HepG2 (cell line): ENCODE data around the gene ADAMTS12.

Source experiments
- GATAD1 ChIP-seq: IDR thresholded peaks from 2 replicates; pipeline ENCODE4 v1.6.1; 2016; ENCODE audit warnings: missing genetic modification reagents, missing compliant biosample characterization
- JUND ChIP-seq: sonication (generic); formaldehyde crosslinking; IDR thresholded peaks from 2 replicates; pipeline ENCODE4 v1.8.0; 2022; ENCODE audit warnings: mild to moderate bottlenecking, missing genetic modification reagents
- LBX2 ChIP-seq: sonication (generic); formaldehyde crosslinking; IDR thresholded peaks from 2 replicates; pipeline ENCODE4 v1.5.0; 2020; ENCODE audit warnings: missing genetic modification reagents, mild to moderate bottlenecking, borderline replicate concordance
- SIN3A ChIP-seq: IDR thresholded peaks from 2 replicates; pipeline ENCODE4 v1.6.1; 2011; ENCODE audit warnings: low read depth, mild to moderate bottlenecking, control low read depth, low read length, borderline replicate concordance
- ZHX2 ChIP-seq, 2 experiments: sonication (generic) in 1 of 2; formaldehyde crosslinking in 1 of 2; IDR thresholded peaks; 2 replicates each; pipeline versions ENCODE4 v1.6.1 to v1.9.0; 2014 to 2022; ENCODE audit warnings: antibody characterized with exemption in 1 of 2, borderline replicate concordance in 1 of 2, inconsistent platforms in 1 of 2, low read depth in 1 of 2, missing genetic modification reagents in 1 of 2
- TF ChIP-seq, protein P1 (sequence below): sonication (generic); formaldehyde crosslinking; IDR thresholded peaks from 2 replicates; pipeline ENCODE4 v1.5.1; 2020; ENCODE audit warnings: missing genetic modification reagents, mild to moderate bottlenecking, borderline replicate concordance
- TF ChIP-seq, protein P2 (sequence below): sonication (generic); formaldehyde crosslinking; IDR thresholded peaks from 2 replicates; pipeline ENCODE4 v1.5.1; 2020; ENCODE audit warnings: mild to moderate bottlenecking, missing genetic modification reagents

DNA sequence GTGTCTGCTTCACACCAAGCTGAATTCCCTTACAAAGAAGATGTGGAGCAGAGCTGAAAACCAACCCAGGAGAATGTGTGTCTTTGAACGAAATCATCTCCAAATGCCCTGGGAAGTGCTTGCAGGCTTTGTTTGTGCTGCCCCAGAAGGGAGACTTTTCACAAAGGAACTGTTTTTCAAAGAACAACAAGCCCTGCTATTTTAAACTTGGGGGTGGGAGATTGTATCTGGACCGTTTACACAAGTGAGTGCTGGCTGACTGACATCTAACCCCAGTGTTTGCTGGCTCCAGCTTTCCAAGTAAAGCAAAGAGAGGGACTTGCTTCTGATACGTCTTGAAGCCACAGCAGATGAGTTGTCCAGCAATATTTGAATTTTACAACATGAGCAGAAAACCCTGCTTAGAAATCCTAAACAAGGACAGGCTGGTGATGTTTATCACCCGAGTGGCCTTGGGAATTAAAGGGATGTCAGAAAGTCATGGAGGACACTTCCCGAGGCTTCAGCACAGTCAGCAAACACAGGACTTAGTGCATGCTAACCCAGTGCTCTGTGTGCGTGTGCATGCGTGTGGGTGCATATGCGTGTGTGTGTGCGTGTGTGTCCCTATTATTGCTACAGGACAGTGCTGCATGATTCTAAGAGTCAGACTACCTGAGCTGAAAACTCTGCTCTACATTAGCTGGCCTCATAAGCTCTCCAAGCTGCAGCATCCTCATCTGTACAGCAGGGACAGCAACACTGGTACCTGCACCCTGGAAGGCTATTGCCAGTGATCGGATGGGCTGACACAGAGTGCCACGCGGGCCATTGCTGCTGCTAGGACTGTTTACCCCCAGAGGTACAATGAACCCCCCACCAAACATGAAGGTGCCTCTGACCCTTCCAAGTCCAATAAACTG lies 1.4 kb downstream of the ADAMTS12 start:
- TF ChIP-seq LBX2 (CRISPR knock-in tag): no peak
- TF ChIP-seq, protein P1, sequence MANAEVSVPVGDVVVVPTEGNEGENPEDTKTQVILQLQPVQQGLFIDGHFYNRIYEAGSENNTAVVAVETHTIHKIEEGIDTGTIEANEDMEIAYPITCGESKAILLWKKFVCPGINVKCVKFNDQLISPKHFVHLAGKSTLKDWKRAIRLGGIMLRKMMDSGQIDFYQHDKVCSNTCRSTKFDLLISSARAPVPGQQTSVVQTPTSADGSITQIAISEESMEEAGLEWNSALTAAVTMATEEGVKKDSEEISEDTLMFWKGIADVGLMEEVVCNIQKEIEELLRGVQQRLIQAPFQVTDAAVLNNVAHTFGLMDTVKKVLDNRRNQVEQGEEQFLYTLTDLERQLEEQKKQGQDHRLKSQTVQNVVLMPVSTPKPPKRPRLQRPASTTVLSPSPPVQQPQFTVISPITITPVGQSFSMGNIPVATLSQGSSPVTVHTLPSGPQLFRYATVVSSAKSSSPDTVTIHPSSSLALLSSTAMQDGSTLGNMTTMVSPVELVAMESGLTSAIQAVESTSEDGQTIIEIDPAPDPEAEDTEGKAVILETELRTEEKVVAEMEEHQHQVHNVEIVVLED (CRISPR knock-in tag): no peak
- TF ChIP-seq, protein P2, sequence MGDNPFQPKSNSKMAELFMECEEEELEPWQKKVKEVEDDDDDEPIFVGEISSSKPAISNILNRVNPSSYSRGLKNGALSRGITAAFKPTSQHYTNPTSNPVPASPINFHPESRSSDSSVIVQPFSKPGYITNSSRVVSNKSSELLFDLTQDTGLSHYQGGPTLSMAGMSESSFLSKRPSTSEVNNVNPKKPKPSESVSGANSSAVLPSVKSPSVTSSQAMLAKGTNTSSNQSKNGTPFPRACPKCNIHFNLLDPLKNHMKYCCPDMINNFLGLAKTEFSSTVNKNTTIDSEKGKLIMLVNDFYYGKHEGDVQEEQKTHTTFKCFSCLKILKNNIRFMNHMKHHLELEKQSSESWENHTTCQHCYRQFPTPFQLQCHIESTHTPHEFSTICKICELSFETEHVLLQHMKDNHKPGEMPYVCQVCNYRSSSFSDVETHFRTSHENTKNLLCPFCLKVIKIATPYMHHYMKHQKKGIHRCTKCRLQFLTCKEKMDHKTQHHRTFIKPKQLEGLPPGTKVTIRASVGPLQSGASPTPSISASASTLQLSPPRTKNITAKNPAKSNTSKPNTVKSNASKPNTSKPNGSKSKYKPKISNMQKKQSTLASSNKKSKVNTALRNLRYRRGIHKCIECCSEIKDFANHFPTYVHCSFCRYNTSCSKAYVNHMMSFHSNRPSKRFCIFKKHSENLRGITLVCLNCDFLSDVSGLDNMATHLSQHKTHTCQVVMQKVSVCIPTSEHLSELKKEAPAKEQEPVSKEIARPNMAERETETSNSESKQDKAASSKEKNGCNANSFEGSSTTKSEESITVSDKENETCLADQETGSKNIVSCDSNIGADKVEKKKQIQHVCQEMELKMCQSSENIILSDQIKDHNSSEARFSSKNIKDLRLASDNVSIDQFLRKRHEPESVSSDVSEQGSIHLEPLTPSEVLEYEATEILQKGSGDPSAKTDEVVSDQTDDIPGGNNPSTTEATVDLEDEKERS (CRISPR knock-in tag): no peak
- no peak for TF ChIP-seq ZHX2 (IDR thresholded peaks at IDR 0.05; ENCODE audit: low read depth)
- TF ChIP-seq ZHX2 (CRISPR knock-in tag; IDR thresholded peaks at IDR 0.05; ENCODE audit: borderline replicate concordance): no peak
- no peak for TF ChIP-seq JUND
- no peak for TF ChIP-seq SIN3A
- TF ChIP-seq GATAD1 (CRISPR knock-in tag): no peak
